Panc1 (cell line): ENCODE results near the gene ARPP21. TPM values are rescaled to one million over a fixed set of nuclear protein-coding genes. Genes with fewer than 3 reads are reported as not detected.

Experiments used
- ATAC-seq: fragments of 200-7000 bp; cut with Tn5 transposase; 2 replicates; pipeline ENCODE4 v1.9.1; 2020; ENCODE audit warnings: mild to moderate bottlenecking, moderate library complexity
- BruUV-seq: library from RNA; stranded (reverse); fragments of 400-500 nt; replicated peaks from 2 replicates; lab custom pipeline; 2021; lab: Mats Ljungman, UMichigan
- CTCF ChIA-PET: fragments of 300-600 bp; sonication (Branson Sonifier 250); formaldehyde crosslinking; loops from one replicate; lab custom pipeline; 2022; ENCODE audit warnings: antibody characterized with exemption; lab: Charles Lee
- POLR2A ChIA-PET: fragments of 300-600 bp; sonication (Branson Sonifier 250); formaldehyde crosslinking; loops from one replicate; lab custom pipeline; 2022; ENCODE audit warnings: antibody characterized with exemption; lab: Charles Lee
- DNase-seq: peaks from one replicate; pipeline ENCODE4 v3.0.0-alpha.2; 2010; ENCODE audit warnings: low read depth, low spot score
- H3K27ac ChIP-seq: 2 replicates; pipeline ENCODE4 v1.5.1; 2011; ENCODE audit warnings: mild to moderate bottlenecking, low read length, inconsistent platforms
- H3K27me3 ChIP-seq: fragments of 200-500 bp; sonication (Bioruptor generic); 2 replicates; pipeline ENCODE4 v1.6.0; 2014; ENCODE audit warnings: low read length, inconsistent platforms; ENCODE audit not compliant: control insufficient read depth, insufficient read depth
- H3K36me3 ChIP-seq: fragments of 200-500 bp; sonication (Bioruptor generic); 2 replicates; pipeline ENCODE4 v1.5.1; 2014; ENCODE audit warnings: inconsistent platforms, mild to moderate bottlenecking, low read length, moderate library complexity; ENCODE audit not compliant: control insufficient read depth, insufficient read depth
- H3K4me1 ChIP-seq: 2 replicates; pipeline ENCODE4 v1.5.1; 2011; ENCODE audit warnings: inconsistent platforms, mild to moderate bottlenecking, low read length, moderate library complexity; ENCODE audit not compliant: control insufficient read depth, insufficient read depth
- H3K4me3 ChIP-seq, 2 experiments: 2 replicates each; pipeline ENCODE4 v1.5.1; 2011 to 2012; ENCODE audit warnings: low read depth in 2 of 2, low read length in 2 of 2, mild to moderate bottlenecking in 2 of 2, inconsistent platforms in 1 of 2, moderate library complexity in 1 of 2
- H3K9me3 ChIP-seq: fragments of 200-500 bp; sonication (Bioruptor generic); 2 replicates; pipeline ENCODE4 v1.5.1; 2014; ENCODE audit warnings: low read depth, mild to moderate bottlenecking, inconsistent platforms, low read length, moderate library complexity; ENCODE audit not compliant: control insufficient read depth, insufficient read depth
- POLR2AphosphoS5 ChIP-seq: IDR thresholded peaks from 2 replicates; pipeline ENCODE4 v1.6.1; 2012; ENCODE audit warnings: mild to moderate bottlenecking, low read depth, low read length, moderate library complexity
- SIN3A ChIP-seq: IDR thresholded peaks from 2 replicates; pipeline ENCODE4 v1.6.1; 2012; ENCODE audit warnings: low read depth, mild to moderate bottlenecking, low read length, moderate library complexity, borderline replicate concordance; ENCODE audit not compliant: insufficient read depth
- TCF7L2 ChIP-seq: IDR thresholded peaks from 2 replicates; pipeline ENCODE4 v1.6.1; 2011; ENCODE audit warnings: mild to moderate bottlenecking, low read depth, low read length, inconsistent platforms
- in situ Hi-C: cut with HindIII; loops from 2 replicates; pipeline ENCODE4 v1.10.0; 2016; ENCODE audit warnings: low sequenced_read_pairs, low pct_unique_long_range_greater_than_20kb
- intact Hi-C: fragments of 100-400 bp; cut with micrococcal nuclease; formaldehyde crosslinking; loops from one replicate; pipeline ENCODE4 v1.10.0; 2022; ENCODE audit not compliant: unreplicated experiment
- total RNA-seq: library from RNA; stranded (reverse); gene quantifications from one replicate; pipeline ENCODE4 v1.2.1, GENCODE V29; 2021; ENCODE audit not compliant: unreplicated experiment
- TF ChIP-seq, protein P1 (sequence below): fragments of 450-650 bp; IDR thresholded peaks from 2 replicates; pipeline ENCODE4 v1.5.1; 2017; ENCODE audit warnings: mild to moderate bottlenecking
- TF ChIP-seq, protein P2 (sequence below), 2 experiments: IDR thresholded peaks; 2 replicates each; pipeline ENCODE4 v1.6.1; 2011 to 2012; ENCODE audit warnings: low read depth in 2 of 2, control low read depth in 1 of 2, low read length in 1 of 2, mild to moderate bottlenecking in 1 of 2, moderate library complexity in 1 of 2; ENCODE audit not compliant: insufficient read depth in 1 of 2

The ARPP21 gene
- total RNA-seq, 1 experiment from 2014 or later: not detected

DNA sequence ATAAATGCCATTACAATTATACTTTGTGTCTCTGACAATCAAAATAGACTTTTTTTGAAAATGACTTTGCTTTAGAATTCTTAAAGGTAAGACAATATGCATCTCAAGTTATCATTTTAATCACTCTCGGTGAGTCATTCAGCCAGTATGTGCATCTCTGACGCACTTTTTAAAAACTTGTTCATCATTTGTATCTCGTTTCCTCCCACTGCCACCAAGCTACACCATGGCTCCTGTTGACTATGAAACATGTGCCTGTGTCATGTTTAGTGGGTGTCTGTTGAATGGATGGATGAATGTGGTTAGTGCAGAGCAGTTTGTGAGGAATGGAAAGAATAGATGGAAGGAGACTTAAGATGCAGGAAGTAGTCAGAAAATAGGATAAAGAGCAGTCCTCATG, 68.6 kb downstream of the ARPP21 start:
- Histone ChIP-seq H3K4me1 (no peaks in the 10 kb centered on the region), H3K9me3 (no peaks in the 10 kb centered on the region), H3K4me3 (no peak overlapping the region), H3K27me3 (no peaks in the 10 kb centered on the region), H3K27ac (no peak overlapping the region), H3K36me3 (no peaks in the 10 kb centered on the region)
- TF ChIP-seq, protein P1, sequence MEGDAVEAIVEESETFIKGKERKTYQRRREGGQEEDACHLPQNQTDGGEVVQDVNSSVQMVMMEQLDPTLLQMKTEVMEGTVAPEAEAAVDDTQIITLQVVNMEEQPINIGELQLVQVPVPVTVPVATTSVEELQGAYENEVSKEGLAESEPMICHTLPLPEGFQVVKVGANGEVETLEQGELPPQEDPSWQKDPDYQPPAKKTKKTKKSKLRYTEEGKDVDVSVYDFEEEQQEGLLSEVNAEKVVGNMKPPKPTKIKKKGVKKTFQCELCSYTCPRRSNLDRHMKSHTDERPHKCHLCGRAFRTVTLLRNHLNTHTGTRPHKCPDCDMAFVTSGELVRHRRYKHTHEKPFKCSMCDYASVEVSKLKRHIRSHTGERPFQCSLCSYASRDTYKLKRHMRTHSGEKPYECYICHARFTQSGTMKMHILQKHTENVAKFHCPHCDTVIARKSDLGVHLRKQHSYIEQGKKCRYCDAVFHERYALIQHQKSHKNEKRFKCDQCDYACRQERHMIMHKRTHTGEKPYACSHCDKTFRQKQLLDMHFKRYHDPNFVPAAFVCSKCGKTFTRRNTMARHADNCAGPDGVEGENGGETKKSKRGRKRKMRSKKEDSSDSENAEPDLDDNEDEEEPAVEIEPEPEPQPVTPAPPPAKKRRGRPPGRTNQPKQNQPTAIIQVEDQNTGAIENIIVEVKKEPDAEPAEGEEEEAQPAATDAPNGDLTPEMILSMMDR: no peak
- TF ChIP-seq SIN3A (no peak), POLR2AphosphoS5 (no peak), TCF7L2 (no peak)
- TF ChIP-seq, protein P2, sequence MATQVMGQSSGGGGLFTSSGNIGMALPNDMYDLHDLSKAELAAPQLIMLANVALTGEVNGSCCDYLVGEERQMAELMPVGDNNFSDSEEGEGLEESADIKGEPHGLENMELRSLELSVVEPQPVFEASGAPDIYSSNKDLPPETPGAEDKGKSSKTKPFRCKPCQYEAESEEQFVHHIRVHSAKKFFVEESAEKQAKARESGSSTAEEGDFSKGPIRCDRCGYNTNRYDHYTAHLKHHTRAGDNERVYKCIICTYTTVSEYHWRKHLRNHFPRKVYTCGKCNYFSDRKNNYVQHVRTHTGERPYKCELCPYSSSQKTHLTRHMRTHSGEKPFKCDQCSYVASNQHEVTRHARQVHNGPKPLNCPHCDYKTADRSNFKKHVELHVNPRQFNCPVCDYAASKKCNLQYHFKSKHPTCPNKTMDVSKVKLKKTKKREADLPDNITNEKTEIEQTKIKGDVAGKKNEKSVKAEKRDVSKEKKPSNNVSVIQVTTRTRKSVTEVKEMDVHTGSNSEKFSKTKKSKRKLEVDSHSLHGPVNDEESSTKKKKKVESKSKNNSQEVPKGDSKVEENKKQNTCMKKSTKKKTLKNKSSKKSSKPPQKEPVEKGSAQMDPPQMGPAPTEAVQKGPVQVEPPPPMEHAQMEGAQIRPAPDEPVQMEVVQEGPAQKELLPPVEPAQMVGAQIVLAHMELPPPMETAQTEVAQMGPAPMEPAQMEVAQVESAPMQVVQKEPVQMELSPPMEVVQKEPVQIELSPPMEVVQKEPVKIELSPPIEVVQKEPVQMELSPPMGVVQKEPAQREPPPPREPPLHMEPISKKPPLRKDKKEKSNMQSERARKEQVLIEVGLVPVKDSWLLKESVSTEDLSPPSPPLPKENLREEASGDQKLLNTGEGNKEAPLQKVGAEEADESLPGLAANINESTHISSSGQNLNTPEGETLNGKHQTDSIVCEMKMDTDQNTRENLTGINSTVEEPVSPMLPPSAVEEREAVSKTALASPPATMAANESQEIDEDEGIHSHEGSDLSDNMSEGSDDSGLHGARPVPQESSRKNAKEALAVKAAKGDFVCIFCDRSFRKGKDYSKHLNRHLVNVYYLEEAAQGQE (IDR thresholded peaks at IDR 0.05; ENCODE audit: insufficient read depth in 1 of 2, low read depth in 2 of 2, low read length in 1 of 2): no peak
- no TSS peak for BruUV-seq
- CTCF ChIA-PET: no interaction called here
- in situ Hi-C loops: no loop called here
- DNase-seq: no peak
- POLR2A ChIA-PET: no interaction called here
- no peak for ATAC-seq
- intact Hi-C loops: no loop called here

DNA sequence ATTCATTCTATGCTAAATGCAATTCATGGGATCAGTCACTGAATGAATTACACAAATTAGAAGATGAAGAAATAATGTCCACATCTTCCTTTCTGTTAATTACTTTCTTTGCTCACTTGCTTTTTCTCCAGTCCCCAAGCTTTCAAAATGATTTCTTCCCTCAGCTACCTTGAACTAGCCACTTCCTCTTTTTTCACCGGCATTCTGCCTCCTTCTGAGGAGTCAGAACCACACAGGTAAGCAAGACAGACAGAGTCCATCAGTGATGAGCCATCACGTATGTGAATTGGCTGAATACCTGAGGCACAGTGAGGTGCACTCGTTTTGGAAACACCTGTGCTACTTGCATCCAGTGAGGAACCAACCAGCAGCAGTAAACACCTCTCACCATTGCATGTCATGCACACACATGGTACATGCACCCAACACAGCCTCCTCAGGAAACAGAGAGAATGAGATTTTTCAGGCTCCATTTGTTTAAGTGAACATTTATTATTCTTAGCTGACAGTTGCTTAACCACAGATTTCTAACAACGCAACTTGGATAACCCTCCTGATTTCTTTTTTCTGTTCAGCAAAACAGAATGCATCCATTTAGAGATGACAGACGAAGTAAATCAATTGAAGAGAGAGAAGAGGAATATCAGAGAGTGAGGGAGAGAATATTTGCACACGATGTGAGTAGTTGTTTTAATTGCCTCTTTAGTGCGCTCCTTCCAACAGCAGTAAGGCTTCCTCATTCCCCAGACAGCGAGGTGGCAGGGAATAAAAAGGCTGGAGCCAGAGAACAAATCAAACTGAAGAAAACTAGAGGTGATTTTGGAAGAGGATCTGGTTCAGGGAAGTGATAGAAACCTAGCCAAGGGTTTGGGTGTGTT, 69.3 kb downstream of the ARPP21 start:
- in situ Hi-C loops (no loop called here), intact Hi-C loops (no loop called here)
- no TSS peak for BruUV-seq
- CTCF ChIA-PET: no interaction called here
- Histone ChIP-seq H3K27ac (no peak overlapping the region), H3K27me3 (no peaks in the 10 kb centered on the region), H3K9me3 (no peaks in the 10 kb centered on the region), H3K4me3 (no peak overlapping the region), H3K36me3 (no peaks in the 10 kb centered on the region), H3K4me1 (no peaks in the 10 kb centered on the region)
- DNase-seq: no peak
- TF ChIP-seq, protein P1: no peak
- TF ChIP-seq SIN3A: no peak
- TF ChIP-seq TCF7L2: no peak
- no peak for TF ChIP-seq POLR2AphosphoS5
- TF ChIP-seq, protein P2 (IDR thresholded peaks at IDR 0.05; ENCODE audit: insufficient read depth in 1 of 2, low read depth in 2 of 2, low read length in 1 of 2): no peak
- POLR2A ChIA-PET: no interaction called here
- ATAC-seq: no peak
